ENCODE measurements around the gene B3GALT2. TPM values are rescaled to one million over a fixed set of nuclear protein-coding genes. Genes with fewer than 3 reads are reported as not detected.
A peak's percentile ranks its signal among the peaks of the same experiment; 100 is the strongest.

The B3GALT2 gene
- total and polyA plus RNA-seq, 10 of the 15 experiments (the other 5 are each of a cell fraction or from before 2014, with no cell fraction given), result 0.10 to 0.25 (median 0.14) TPM; not detected in 7

DNA sequence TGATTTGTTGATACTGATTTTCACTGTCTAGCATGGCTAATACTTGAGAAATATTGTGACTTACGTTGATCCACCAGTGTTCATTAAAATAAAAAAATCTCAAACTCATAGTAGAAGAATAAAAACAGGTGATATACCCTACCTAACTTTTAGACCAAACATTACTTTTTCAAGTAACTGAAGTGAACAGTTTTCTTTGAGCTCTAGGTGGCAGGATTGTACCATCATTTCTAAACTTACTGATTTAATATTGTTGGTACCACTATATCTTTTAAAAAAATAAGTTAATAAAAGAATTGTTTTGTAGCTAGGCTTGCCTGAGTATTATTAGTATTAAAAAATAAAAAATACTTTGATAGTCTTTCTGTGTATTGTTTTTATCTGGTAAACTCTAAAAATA, 43.1 kb downstream of the B3GALT2 start:
- Histone ChIP-seq H2AFZ (ENCODE audit: control insufficient read depth, low read depth, low read length) (no peak overlapping the region), H3K27me3 (replicated peaks in 1 of 2; ENCODE audit: control insufficient read depth in 2 of 2, insufficient read depth in 2 of 2, low read length in 1 of 2) (no peaks in the 10 kb centered on the region), H4K20me1 (ENCODE audit: control insufficient read depth, insufficient read depth) (no peaks in the 10 kb centered on the region), H3K9me3 (replicated peaks; ENCODE audit: control insufficient read depth, insufficient read depth, low read length) (no peaks in the 10 kb centered on the region), H3K79me2 (ENCODE audit: control insufficient read depth, insufficient read depth, low read length) (no peaks in the 10 kb centered on the region; the same call in 1 of the 2 replicates), H3K9ac (ENCODE audit: control insufficient read depth, insufficient read depth, low read length) (no peak overlapping the region), H3K4me1 (ENCODE audit: control insufficient read depth, insufficient read depth, low read length) (no peaks in the 10 kb centered on the region), H3K36me3 (ENCODE audit: control insufficient read depth in 2 of 2, insufficient read depth in 2 of 2, low read length in 1 of 2) (peaks cover 6 to 20% of the 10 kb centered on the region in 2 experiments), H3K4me2 (ENCODE audit: control insufficient read depth, insufficient read depth) (no peak overlapping the region), H3K4me3 (no peak overlapping the region), H3K27ac (ENCODE audit: control insufficient read depth, insufficient read depth) (no peak overlapping the region)
- peak; percentile 41 for FAIRE-seq
- in situ Hi-C loops (cut with MboI), result no loop called here
- ChIA-PET POLR2A (interaction anchor here (0.8 to 1.3 kb wide), 2 partner anchors 12 to 14 kb away, joined by 3 read pairs; no protein-coding TSS in a partner anchor), RAD21 (ENCODE audit: unreplicated experiment) (interaction anchor here (1.2 to 1.3 kb wide), 2 partner anchors 124 to 533 kb away, joined by 3 to 4 read pairs; no protein-coding TSS in a partner anchor), CTCF (interaction anchor here (0.6 to 2.7 kb wide), 16 partner anchors 9 to 669 kb away, joined by 3 to 11 read pairs (median 3); partner anchors contain the start of gene B3GALT2), SMC1A (ENCODE audit: uncharacterized antibody, unreplicated experiment) (interaction anchor here (1.1 to 1.2 kb wide), 2 partner anchors 44 to 669 kb away, joined by 3 read pairs; no protein-coding TSS in a partner anchor)
- TF ChIP-seq HDAC2 (IDR thresholded peaks at IDR 0.05), result no peak
- TF ChIP-seq, protein P1, sequence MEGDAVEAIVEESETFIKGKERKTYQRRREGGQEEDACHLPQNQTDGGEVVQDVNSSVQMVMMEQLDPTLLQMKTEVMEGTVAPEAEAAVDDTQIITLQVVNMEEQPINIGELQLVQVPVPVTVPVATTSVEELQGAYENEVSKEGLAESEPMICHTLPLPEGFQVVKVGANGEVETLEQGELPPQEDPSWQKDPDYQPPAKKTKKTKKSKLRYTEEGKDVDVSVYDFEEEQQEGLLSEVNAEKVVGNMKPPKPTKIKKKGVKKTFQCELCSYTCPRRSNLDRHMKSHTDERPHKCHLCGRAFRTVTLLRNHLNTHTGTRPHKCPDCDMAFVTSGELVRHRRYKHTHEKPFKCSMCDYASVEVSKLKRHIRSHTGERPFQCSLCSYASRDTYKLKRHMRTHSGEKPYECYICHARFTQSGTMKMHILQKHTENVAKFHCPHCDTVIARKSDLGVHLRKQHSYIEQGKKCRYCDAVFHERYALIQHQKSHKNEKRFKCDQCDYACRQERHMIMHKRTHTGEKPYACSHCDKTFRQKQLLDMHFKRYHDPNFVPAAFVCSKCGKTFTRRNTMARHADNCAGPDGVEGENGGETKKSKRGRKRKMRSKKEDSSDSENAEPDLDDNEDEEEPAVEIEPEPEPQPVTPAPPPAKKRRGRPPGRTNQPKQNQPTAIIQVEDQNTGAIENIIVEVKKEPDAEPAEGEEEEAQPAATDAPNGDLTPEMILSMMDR (IDR thresholded peaks at IDR 0.05 in 2 of 3, conservative IDR thresholded peaks at IDR 0.05 in 1 of 3; ENCODE audit: control insufficient read depth in 2 of 3, extremely low read depth in 1 of 3, insufficient read depth in 1 of 3, low read depth in 3 of 3, low read length in 3 of 3), result peak in 1 of 3 experiments; percentile 11; a peak in 1 of 6 replicates
- TF ChIP-seq, protein P2, sequence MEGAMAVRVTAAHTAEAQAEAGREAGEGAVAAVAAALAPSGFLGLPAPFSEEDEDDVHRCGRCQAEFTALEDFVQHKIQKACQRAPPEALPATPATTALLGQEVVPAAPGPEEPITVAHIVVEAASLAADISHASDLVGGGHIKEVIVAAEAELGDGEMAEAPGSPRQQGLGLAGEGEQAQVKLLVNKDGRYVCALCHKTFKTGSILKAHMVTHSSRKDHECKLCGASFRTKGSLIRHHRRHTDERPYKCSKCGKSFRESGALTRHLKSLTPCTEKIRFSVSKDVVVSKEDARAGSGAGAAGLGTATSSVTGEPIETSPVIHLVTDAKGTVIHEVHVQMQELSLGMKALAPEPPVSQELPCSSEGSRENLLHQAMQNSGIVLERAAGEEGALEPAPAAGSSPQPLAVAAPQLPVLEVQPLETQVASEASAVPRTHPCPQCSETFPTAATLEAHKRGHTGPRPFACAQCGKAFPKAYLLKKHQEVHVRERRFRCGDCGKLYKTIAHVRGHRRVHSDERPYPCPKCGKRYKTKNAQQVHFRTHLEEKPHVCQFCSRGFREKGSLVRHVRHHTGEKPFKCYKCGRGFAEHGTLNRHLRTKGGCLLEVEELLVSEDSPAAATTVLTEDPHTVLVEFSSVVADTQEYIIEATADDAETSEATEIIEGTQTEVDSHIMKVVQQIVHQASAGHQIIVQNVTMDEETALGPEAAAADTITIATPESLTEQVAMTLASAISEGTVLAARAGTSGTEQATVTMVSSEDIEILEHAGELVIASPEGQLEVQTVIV (IDR thresholded peaks at IDR 0.05; ENCODE audit: borderline replicate concordance, partially characterized antibody), result no peak
- TF ChIP-seq HDGF (IDR thresholded peaks at IDR 0.05), result no peak
- DNase-seq (ENCODE audit: low read depth, low spot score), result no peak
- peak; percentile 58; the same call in 2 of the 3 replicates for ATAC-seq
- intact Hi-C loops (cut with micrococcal nuclease; ENCODE audit: unreplicated experiment), result no loop called here
- BruUV-seq (replicated peaks), result TSS peak; percentile 6
- 48% methylated on average over 1 of the region's 1 CpG for WGBS (ENCODE audit: insufficient coverage, insufficient replicate concordance, low lambda C conversion rate, missing lambda C conversion rate)

All from GM12878 (cell line).